OCI-LY7 (cell line): ENCODE data around the gene MBD3. TPM values are rescaled to one million over a fixed set of nuclear protein-coding genes. Genes with fewer than 3 reads are reported as not detected.

Experiments
- BruUV-seq: library from RNA; stranded (reverse); fragments of 400-500 nt; replicated peaks from 2 replicates; lab custom pipeline; 2021; lab: Mats Ljungman, UMichigan
- CTCF ChIA-PET: fragments of 300-600 bp; sonication (Branson Sonifier 250); formaldehyde crosslinking; loops from one replicate; lab custom pipeline; 2022; ENCODE audit warnings: antibody characterized with exemption; ENCODE audit not compliant: unreplicated experiment; lab: Charles Lee
- POLR2A ChIA-PET: fragments of 300-600 bp; sonication (Branson Sonifier 250); formaldehyde crosslinking; loops from one replicate; lab custom pipeline; 2022; ENCODE audit warnings: antibody characterized with exemption; lab: Charles Lee
- DNase-seq: peaks from one replicate; pipeline ENCODE4 v3.0.0-alpha.2; 2015; ENCODE audit warnings: low spot score
- H2AFZ ChIP-seq: fragments of 200-600 bp; sonication (generic), shearing (Covaris generic); 2 replicates; pipeline ENCODE4 v1.6.1; 2014; ENCODE audit warnings: mild to moderate bottlenecking, antibody characterized with exemption, low read length, moderate library complexity
- H3K27ac ChIP-seq: fragments of 200-600 bp; sonication (generic); 2 replicates; pipeline ENCODE4 v1.5.1; 2014; ENCODE audit warnings: mixed run types, low read depth, mild to moderate bottlenecking, moderate library complexity, low read length, inconsistent platforms; ENCODE audit not compliant: poor library complexity, severe bottlenecking
- H3K36me3 ChIP-seq: fragments of 200-600 bp; sonication (generic); 2 replicates; pipeline ENCODE4 v1.6.1; 2014; ENCODE audit warnings: mild to moderate bottlenecking, antibody characterized with exemption, low read length, moderate library complexity, mixed read lengths; ENCODE audit not compliant: insufficient read depth
- H3K4me1 ChIP-seq: fragments of 200-600 bp; sonication (generic); 2 replicates; pipeline ENCODE4 v1.5.1; 2014; ENCODE audit warnings: mild to moderate bottlenecking, low read length; ENCODE audit not compliant: insufficient read depth, poor library complexity, severe bottlenecking
- H3K4me2 ChIP-seq: fragments of 200-600 bp; sonication (generic); 2 replicates; pipeline ENCODE4 v1.6.1; 2014; ENCODE audit warnings: mild to moderate bottlenecking, low read length
- H3K4me3 ChIP-seq: fragments of 200-600 bp; sonication (generic); 2 replicates; pipeline ENCODE4 v1.5.1; 2014; ENCODE audit warnings: mild to moderate bottlenecking, low read depth, low read length; ENCODE audit not compliant: poor library complexity, severe bottlenecking
- H3K79me2 ChIP-seq: fragments of 200-600 bp; sonication (generic); 2 replicates; pipeline ENCODE4 v1.6.1; 2016; ENCODE audit warnings: low read depth, mild to moderate bottlenecking, low read length, moderate library complexity, mixed read lengths; ENCODE audit not compliant: insufficient read depth
- H3K9me2 ChIP-seq: fragments of 200-600 bp; sonication (generic); 2 replicates; pipeline ENCODE4 v1.6.1; 2016; ENCODE audit warnings: mild to moderate bottlenecking, low read length, mixed read lengths; ENCODE audit not compliant: insufficient read depth
- H3K9me3 ChIP-seq: fragments of 200-600 bp; sonication (generic); 2 replicates; pipeline ENCODE4 v1.6.1; 2014; ENCODE audit warnings: mild to moderate bottlenecking, mixed run types, low read length, mixed read lengths
- H4K20me1 ChIP-seq: fragments of 200-600 bp; sonication (generic); 2 replicates; pipeline ENCODE4 v1.6.1; 2014; ENCODE audit warnings: mild to moderate bottlenecking, antibody characterized with exemption, low read length, moderate library complexity, mixed read lengths; ENCODE audit not compliant: insufficient read depth
- CTCF ChIP-seq: fragments of 200-600 bp; sonication (generic); conservative IDR thresholded peaks from 2 replicates; pipeline ENCODE4 v1.5.1; 2014; ENCODE audit warnings: mild to moderate bottlenecking, antibody characterized with exemption, low read length, moderate library complexity, mixed read lengths
- EZH2phosphoT487 ChIP-seq: fragments of 200-600 bp; sonication (generic); IDR thresholded peaks from 2 replicates; pipeline ENCODE4 v1.6.1; 2018; ENCODE audit warnings: low read depth, borderline replicate concordance, mild to moderate bottlenecking, mixed run types, antibody characterized with exemption, low read length, moderate library complexity, mixed read lengths
- intact Hi-C: fragments of 100-400 bp; cut with micrococcal nuclease; formaldehyde crosslinking; loops from one replicate; pipeline ENCODE4 v1.10.0; 2022; ENCODE audit not compliant: unreplicated experiment
- total RNA-seq, 2 experiments: library from RNA; depleted of rRNA in 1 of 2; stranded (reverse); fragments of >200 nt in 1 of 2; shearing (Covaris generic) in 1 of 2; gene quantifications; 2 replicates each; pipeline ENCODE4 v1.2.3, GENCODE V29; 2014 to 2022

The MBD3 gene
- total RNA-seq, 2 experiments from 2014 or later = 168 to 172 TPM

- no TSS peak for BruUV-seq
- peak overlapping the region; percentile 11 for H3K27ac ChIP-seq
- no peaks in the 10 kb centered on the region for H3K4me1 ChIP-seq
- no peak overlapping the region for H3K4me2 ChIP-seq
- H3K9me2 ChIP-seq = no peaks in the 10 kb centered on the region
- no peak overlapping the region for H3K4me3 ChIP-seq
- peaks cover 100% of the 10 kb centered on the region for H3K36me3 ChIP-seq
- peaks cover 29% of the 10 kb centered on the region for H4K20me1 ChIP-seq
- ChIA-PET CTCF (no interaction called here), POLR2A (interaction anchor here (0.7 kb wide), 1 partner anchor 35 kb away, joined by 3 read pairs; no protein-coding TSS in a partner anchor)
- TF ChIP-seq EZH2phosphoT487 (no peak), CTCF (no peak)
- no peaks in the 10 kb centered on the region for H3K9me3 ChIP-seq
- H2AFZ ChIP-seq = no peak overlapping the region
- DNase-seq = peak; percentile 40
- peaks cover 98% of the 10 kb centered on the region for H3K79me2 ChIP-seq
- intact Hi-C loops = no loop called here
Observed at GRCh38 chr19:1634242-1634937, 41.7 kb upstream of the MBD3 start.

- CTCF ChIA-PET = no interaction called here
- intact Hi-C loops = no loop called here
- no TSS peak for BruUV-seq
- Histone ChIP-seq H2AFZ (no peak overlapping the region), H3K9me3 (no peaks in the 10 kb centered on the region), H3K27ac (no peak overlapping the region), H4K20me1 (peaks cover 29% of the 10 kb centered on the region), H3K4me2 (no peak overlapping the region), H3K4me3 (no peak overlapping the region), H3K36me3 (peaks cover 94% of the 10 kb centered on the region), H3K4me1 (no peaks in the 10 kb centered on the region), H3K9me2 (no peaks in the 10 kb centered on the region), H3K79me2 (peaks cover 88% of the 10 kb centered on the region)
- TF ChIP-seq CTCF (no peak), EZH2phosphoT487 (no peak)
- DNase-seq = no peak
- POLR2A ChIA-PET = no interaction called here
Observed at GRCh38 chr19:1633269-1633826, 40.7 kb upstream of the MBD3 start.
